ENCODE measurements around the gene KCND2.
"Not testable (repeated sequence)": the region's sequence is repeated elsewhere in the genome, so short reads cannot be mapped to it uniquely, and the experiment has no call there.

Gene KCND2

DNA sequence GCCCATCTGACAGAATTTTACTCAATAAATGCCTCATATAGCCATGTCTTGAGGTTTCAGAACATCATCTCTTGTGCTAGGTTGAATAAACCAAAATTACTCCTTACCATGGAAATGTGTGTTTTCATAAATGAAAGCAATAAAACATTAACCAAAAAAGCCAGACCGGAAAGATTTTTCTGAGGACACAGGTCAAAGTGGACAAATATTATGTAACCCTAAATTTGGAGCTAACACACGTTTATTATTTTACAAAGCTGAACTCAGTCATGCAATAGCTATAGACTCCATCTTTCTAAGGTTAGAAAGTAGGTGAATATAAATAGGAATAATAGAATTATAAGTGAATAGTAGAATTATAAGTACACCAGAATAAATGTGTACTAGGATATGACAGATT, 315.9 kb downstream of the KCND2 start:
- DNase-seq, result no peak

DNA sequence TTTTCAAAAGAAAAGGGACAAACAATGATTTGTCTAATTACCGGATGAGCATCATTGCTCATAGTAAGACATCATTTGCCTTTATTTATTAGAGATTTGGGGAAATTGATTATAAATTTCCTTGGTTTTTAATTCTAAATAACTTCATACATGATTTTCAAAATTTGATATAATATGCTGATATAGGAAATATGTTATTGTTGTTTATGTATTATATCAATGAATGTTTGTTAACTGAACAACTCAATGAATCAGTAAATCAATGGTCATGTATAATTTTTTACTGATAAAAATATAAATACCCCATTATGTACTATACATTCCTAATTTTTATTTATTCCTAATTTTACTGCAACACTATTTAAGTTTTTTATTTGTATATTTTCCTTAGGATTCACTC, 327.6 kb downstream of the KCND2 start:
- DNase-seq, result no peak

DNA sequence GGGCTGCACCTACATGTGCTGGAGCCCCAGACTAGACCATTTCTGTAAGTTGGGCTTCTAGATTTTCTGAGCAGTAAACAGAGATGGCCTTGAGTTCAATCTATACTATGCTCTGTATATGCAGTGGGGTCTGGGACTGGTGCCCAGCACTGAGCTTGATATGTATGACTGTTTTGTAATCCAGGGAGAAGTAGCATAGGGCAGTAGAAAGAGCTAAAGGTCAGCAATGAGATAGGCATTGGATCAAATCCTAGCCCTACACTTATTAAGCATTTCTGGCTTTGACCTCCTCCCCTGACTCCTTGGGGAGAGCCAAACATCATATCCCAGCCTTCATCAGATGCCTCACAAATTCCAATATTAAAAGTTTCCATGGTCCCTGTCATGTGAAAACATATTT, 330.4 kb downstream of the KCND2 start:
- no peak for DNase-seq

DNA sequence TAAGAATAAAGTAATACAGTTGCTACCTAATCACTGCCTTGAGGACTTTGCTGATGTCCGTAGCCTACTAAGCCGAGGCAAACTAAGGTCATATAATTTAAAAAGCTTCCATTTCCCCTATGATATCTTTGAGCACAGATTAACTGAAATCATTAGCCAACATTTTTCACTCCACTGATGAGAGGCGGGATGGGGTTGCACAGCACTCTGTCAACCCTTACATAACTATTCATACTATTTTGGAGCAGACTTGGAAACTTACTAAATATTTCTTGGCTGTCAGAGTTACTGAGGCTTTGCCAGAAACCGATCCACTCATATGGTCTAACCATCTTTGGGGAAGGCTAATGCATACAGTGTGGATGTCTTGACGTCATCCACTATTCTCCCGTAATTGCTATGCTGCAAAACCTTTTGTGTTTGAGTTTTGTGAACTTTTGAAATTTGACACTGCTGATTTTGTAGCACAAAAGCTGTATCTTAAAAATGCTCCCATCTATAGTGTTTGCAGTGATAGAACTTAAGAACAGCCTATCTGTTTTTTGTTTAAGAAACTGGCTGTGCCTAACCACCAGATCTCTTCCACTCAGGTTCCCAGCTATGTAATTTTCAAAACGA, 336.3 kb downstream of the KCND2 start:
- no peak for DNase-seq

- no peak for DNase-seq
These were observed 339.0 kb downstream of the KCND2 start for GRCh38 chr7:120611975-120612374.

- no peak for DNase-seq
These were observed 342.7 kb downstream of the KCND2 start for GRCh38 chr7:120615703-120616102.

DNA sequence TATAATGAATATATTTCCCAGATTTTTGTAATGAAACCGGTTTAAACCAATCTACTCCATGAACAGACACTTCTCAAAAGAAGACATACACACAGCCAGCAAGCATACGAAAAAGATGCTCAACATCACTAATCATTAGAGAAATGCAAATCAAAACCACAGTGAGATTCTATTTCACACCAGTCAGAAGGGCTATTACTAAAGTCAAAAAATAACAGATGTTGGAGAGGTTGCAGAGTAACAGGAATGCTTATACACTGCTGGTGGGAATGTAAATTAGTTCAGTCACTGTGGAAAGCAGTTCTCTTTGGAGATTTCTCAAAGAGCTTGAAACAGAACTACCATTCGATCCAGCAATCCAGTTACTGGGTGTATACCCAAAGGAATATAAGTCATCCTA, 344.3 kb downstream of the KCND2 start:
- no peak for DNase-seq

GRCh38 chr7:120628251-120628650, 355.3 kb downstream of the KCND2 start:
- no peak for DNase-seq

DNA sequence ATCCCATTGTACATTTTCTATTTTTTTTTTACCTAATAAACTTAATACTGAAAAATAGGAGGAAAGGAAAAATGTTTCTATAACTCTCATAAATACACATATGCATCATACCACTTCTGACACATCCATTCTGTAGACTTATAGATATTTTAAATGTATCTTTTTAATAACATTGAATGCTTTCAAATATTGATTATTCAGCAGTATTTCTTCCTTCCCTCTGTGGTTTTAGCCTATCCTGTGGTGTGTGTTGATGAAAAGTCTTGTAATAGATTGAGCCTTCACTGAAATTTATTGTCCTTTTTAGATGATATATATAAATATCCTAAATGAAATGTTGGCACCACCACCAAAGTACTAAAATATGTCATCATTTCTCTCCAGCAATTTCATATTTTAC, 366.9 kb downstream of the KCND2 start:
- DNase-seq, result no peak

- peak in 1 of 2 experiments; percentile 41 for DNase-seq
These were observed 373.0 kb downstream of the KCND2 start for GRCh38 chr7:120645966-120646365.

- DNase-seq, result no peak
These were observed 381.3 kb downstream of the KCND2 start for GRCh38 chr7:120654241-120654640.

GRCh38 chr7:120658516-120658915, 385.5 kb downstream of the KCND2 start:
- no peak for DNase-seq

DNA sequence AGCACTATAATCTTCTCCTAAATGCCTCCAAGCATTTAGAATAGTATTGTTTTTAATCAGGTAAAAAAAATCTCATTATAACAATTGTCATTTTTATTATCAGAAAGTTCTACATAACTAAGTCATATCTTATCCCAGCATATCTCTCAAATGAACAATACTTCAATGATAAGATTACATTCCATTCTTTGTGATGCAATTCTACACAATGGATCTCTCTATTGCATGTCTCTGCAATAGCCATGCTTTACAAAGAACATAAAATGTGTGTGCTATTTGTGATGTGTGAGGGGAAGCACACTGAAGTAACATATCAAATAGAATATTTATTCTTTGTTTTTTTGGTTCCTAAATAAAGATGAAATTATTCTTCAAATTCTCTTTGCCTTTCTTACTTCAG, 389.3 kb downstream of the KCND2 start:
- DNase-seq, result no peak

DNA sequence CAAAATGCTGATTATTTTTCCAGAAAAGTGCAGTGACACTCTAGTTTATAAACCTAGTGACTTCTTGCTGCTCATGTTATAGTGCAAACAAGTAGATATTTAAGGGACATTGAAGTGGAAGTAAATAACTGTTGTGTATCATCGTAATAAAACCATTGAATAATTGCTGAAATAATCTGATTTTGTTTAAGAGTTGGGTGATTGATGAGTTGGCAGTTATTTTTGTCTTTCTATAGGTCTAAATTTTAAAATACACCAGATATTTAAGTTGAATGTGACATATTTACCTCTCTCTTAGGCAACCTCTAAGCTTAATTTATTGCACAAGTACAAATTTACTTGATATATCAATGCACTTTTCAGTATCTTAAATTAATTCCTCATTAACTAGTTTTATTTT, 392.1 kb downstream of the KCND2 start:
- DNase-seq, result no peak

- no peak for DNase-seq
These were observed 402.1 kb downstream of the KCND2 start for GRCh38 chr7:120675076-120675475.

DNA sequence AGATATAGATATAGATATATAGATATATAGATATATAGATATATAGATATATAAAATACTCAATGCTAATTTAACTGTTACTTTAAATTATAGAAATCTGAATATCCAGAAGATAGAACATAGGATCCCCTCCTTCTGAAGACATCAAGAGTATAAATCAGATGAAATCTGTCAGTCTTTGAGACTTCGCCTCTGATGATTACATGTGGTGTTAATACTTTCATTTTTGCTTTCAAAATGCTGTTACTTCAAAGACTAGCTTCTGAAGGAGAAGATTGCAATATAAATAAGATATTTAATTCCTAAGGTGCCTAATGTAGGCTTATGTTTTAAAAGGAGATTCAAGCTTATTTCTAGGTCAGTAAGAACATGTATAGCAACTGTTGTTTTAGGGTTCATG, 404.6 kb downstream of the KCND2 start:
- no peak for DNase-seq

GRCh38 chr7:120680985-120681384, 408.0 kb downstream of the KCND2 start:
- no peak for DNase-seq

- no peak for DNase-seq
These were observed 411.5 kb downstream of the KCND2 start for GRCh38 chr7:120684463-120684862.

GRCh38 chr7:120691915-120692314, 418.9 kb downstream of the KCND2 start:
- DNase-seq, result no peak

DNA sequence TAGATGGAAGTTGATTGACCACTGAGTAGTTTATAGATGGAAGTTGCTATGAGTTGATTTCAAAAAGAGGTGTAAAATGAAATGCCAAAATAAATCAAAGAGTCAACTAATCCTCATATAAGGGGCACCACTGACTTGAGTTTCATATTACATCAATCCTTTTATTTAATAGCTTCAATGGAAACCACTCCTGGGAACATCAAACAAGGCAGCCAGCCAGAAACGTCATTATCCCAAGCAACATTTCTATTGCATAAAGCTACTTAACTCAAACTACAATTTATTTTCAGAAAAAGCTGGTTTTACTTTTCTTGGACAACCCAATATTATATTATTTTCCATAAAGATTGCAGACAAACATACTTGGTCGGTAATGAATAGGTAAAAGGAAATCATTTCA, 422.9 kb downstream of the KCND2 start:
- no peak for DNase-seq

- DNase-seq, result no peak
These were observed 427.8 kb downstream of the KCND2 start for GRCh38 chr7:120700796-120701195.

DNA sequence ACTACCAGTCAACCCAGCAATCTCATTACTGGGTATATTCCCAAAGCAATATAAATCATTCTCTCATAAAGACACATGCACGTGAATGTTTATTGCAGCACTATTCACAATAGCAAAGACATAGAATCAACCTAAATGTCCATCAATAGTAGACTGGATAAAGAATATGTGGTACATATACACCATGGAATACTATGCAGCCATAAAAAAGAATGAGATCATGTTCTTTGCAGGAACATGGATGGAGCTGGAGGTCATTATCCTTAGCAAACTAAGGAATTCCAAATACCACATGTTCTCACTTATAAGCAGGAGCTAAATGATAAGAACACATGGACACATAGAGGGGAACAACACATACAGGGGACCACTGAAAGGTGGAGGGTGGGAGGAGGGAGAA, 429.4 kb downstream of the KCND2 start:
- DNase-seq, result not testable (repeated sequence)

DNA sequence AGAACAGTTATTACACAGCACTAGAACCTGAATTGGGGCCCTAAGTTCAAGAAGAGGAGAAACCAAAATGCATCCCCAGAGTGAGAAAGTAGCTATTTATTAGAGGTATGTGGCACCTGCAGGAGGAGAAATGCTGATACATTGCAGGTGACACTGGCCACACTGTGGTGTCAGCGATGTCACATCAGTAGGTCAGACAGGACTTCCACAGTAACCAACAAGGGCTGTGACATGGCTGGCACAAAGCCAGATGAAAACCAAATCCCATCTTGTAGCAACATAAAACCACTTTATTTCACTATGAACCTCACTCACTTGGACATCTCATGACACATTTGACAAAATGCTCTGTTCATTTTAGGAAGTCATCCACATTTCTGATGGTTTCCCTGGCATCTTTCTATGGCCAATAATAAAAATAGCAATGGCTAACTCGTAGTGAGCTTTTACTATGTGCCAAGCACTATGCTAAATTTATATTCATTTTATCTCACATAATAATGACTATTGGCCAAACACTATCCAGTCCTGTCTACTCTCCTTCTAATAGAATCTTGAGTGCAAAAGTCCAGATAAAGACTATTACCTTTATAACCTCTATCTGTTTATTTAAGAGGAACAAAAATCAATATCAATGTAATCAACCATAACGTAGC, 430.7 kb downstream of the KCND2 start:
- DNase-seq, result no peak

DNA sequence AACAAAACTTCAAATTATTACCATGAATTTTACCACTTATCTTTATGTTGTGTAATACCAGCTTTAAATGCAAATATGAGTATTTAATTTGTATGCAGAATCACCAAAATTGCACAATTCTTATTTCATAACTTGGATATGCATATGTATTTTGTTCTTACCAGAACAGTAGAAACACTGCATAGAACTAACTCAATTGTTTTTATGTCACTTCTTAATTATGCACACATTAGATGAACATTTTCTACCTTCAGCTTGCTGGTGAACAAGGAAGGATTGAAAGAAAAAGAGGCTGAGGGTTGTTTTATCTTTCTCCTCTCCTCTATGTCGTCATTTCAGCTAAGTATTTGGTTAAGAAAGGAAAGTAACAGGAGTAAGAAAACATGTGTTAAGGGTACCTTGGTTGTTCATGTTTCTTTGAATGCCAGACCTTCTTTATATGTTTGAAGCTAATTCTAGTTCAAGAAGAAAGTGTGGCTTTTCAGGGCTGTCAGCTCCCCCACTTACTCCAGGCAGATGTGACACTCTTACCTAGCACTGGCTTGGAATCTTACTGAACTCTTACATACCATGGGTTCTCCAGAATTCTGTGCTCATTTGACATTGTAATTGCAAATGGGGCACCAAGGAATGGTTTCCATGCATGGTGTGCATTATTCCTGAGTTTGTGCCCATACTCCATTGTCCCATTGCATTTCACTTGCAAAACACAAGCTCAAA, 436.4 kb downstream of the KCND2 start:
- DNase-seq, result no peak

DNA sequence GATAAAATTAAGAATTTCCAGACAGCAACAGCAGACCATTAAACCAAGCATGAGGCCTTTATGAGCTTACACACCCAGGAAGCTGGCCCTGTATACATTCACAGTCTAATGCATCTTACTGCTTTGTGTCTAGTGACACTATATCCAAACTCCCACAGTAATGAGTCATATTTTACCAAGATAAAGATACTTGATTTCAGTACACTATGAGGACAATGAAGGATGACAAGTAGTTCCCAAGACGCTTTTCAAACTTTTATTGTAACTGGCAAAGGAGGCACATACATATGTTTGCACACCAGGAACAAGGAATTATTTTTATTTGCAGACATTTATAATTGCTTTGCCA, 437.0 kb downstream of the KCND2 start:
- no peak for DNase-seq
